HEK293T (cell line): ENCODE results near the gene GPNMB.

Source experiments
- BHLHE40 ChIP-seq: fragments of 450-650 bp; IDR thresholded peaks from 2 replicates; pipeline ENCODE4 v1.6.1; 2016; ENCODE audit warnings: mild to moderate bottlenecking, moderate library complexity, borderline replicate concordance
- ELF4 ChIP-seq: fragments of 450-650 bp; IDR thresholded peaks from 2 replicates; pipeline ENCODE4 v1.6.1; 2017; ENCODE audit warnings: antibody characterized with exemption
- FOXA1 ChIP-seq: fragments of 450-650 bp; IDR thresholded peaks from 2 replicates; pipeline ENCODE4 v1.6.1; 2016; ENCODE audit warnings: mild to moderate bottlenecking
- FOXK2 ChIP-seq: fragments of 450-650 bp; IDR thresholded peaks from 2 replicates; pipeline ENCODE4 v1.6.1; 2016; ENCODE audit warnings: mild to moderate bottlenecking
- FOXM1 ChIP-seq: fragments of 450-650 bp; IDR thresholded peaks from 2 replicates; pipeline ENCODE4 v1.6.1; 2017; ENCODE audit warnings: mild to moderate bottlenecking, borderline replicate concordance
- HDGF ChIP-seq: fragments of 450-650 bp; IDR thresholded peaks from 2 replicates; pipeline ENCODE4 v1.6.1; 2017; ENCODE audit warnings: antibody characterized with exemption, borderline replicate concordance
- L3MBTL2 ChIP-seq: fragments of 450-650 bp; conservative IDR thresholded peaks from 2 replicates; pipeline ENCODE4 v1.6.1; 2016; ENCODE audit warnings: mild to moderate bottlenecking
- NFRKB ChIP-seq: fragments of 450-650 bp; IDR thresholded peaks from 2 replicates; pipeline ENCODE4 v1.6.1; 2016; ENCODE audit warnings: mild to moderate bottlenecking, moderate library complexity
- PKNOX1 ChIP-seq: fragments of 450-650 bp; IDR thresholded peaks from 2 replicates; pipeline ENCODE4 v1.6.1; 2016
- SP1 ChIP-seq: fragments of 450-650 bp; IDR thresholded peaks from 2 replicates; pipeline ENCODE4 v1.6.1; 2017
- SUZ12 ChIP-seq: fragments of 450-650 bp; IDR thresholded peaks from 2 replicates; pipeline ENCODE4 v1.6.1; 2016; ENCODE audit warnings: mild to moderate bottlenecking
- ZNF384 ChIP-seq: fragments of 450-650 bp; IDR thresholded peaks from 2 replicates; pipeline ENCODE4 v1.6.1; 2016

- no peak for TF ChIP-seq SUZ12
- TF ChIP-seq NFRKB: no peak
- TF ChIP-seq PKNOX1: no peak
- TF ChIP-seq FOXK2: no peak
- no peak for TF ChIP-seq FOXM1
- no peak for TF ChIP-seq HDGF
- TF ChIP-seq FOXA1: no peak
- TF ChIP-seq SP1: no peak
- no peak for TF ChIP-seq ZNF384
- no peak for TF ChIP-seq L3MBTL2
- TF ChIP-seq ELF4: no peak
- TF ChIP-seq BHLHE40: no peak
These were observed 2.9 kb downstream of the GPNMB start for GRCh38 chr7:23249486-23249885.
